ENCODE measurements around the gene CSPG5.
A peak's percentile ranks its signal among the peaks of the same experiment; 100 is the strongest.

Gene CSPG5

GRCh38 chr3:47578119-47578632 is 489 bp downstream of the CSPG5 start:
- TF ChIP-seq, protein P1, sequence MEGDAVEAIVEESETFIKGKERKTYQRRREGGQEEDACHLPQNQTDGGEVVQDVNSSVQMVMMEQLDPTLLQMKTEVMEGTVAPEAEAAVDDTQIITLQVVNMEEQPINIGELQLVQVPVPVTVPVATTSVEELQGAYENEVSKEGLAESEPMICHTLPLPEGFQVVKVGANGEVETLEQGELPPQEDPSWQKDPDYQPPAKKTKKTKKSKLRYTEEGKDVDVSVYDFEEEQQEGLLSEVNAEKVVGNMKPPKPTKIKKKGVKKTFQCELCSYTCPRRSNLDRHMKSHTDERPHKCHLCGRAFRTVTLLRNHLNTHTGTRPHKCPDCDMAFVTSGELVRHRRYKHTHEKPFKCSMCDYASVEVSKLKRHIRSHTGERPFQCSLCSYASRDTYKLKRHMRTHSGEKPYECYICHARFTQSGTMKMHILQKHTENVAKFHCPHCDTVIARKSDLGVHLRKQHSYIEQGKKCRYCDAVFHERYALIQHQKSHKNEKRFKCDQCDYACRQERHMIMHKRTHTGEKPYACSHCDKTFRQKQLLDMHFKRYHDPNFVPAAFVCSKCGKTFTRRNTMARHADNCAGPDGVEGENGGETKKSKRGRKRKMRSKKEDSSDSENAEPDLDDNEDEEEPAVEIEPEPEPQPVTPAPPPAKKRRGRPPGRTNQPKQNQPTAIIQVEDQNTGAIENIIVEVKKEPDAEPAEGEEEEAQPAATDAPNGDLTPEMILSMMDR (IDR thresholded peaks at IDR 0.05), result no peak
- no peak for TF ChIP-seq ZFX (IDR thresholded peaks at IDR 0.05; ENCODE audit: borderline replicate concordance)
- H3K27ac ChIP-seq, result peak overlapping the region; percentile 27; the same call in 1 of the 2 replicates

GRCh38 chr3:47577583-47578118 is 1.0 kb downstream of the CSPG5 start:
- peak overlapping the region; percentile 27; the same call in 1 of the 2 replicates for H3K27ac ChIP-seq
- TF ChIP-seq, protein P1 (IDR thresholded peaks at IDR 0.05), result no peak
- no peak for TF ChIP-seq ZFX (IDR thresholded peaks at IDR 0.05; ENCODE audit: borderline replicate concordance)

DNA sequence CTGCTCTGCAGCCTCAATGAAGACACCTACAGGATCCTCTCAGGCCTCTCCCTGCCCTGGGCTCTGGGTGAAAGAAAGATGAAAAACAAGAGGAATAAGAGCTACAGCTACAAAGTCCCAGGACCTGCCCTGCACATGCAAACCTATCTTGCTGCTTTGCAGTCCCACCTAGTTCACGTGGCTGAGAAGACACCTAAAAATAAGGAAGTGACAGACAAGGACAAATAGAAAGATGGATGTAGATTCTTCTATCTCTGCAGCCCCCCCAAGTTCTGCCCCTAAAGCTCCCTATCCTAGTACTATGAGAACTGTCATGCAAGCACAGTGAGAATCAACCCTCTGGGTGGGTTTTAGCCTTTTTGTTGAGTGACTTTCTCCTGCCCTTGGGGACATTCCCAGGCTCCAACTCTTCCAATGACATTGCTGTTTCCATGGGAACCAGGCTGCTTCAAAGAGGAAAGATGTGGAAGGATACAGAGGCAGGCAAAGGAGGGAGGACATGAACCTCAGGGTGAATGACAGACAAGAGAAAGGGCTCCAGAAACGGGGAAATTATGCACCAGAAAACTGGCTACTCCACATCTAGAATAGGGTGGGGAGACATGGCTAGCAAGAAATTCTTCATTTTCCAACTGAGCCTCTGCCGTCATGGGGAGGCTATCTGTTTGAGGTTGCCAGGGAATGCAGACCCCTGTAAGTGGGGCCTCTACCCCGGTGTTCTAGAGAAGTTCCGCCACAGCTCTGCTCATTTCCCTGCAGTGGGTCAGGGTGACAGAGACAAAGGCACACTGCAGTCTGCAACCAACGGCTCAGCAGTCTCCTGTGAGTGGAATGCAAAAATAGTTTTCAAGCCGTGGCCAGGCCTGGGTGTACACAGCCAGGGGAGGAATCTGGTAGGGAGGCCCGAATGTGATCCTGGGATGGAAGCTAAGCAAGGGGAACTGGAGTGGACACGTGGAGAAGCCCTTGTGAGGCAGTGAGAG is 5.2 kb downstream of the CSPG5 start:
- TF ChIP-seq ZFX (IDR thresholded peaks at IDR 0.05; ENCODE audit: borderline replicate concordance), result no peak
- TF ChIP-seq, protein P1 (IDR thresholded peaks at IDR 0.05), result no peak
- H3K27ac ChIP-seq, result no peak overlapping the region

DNA sequence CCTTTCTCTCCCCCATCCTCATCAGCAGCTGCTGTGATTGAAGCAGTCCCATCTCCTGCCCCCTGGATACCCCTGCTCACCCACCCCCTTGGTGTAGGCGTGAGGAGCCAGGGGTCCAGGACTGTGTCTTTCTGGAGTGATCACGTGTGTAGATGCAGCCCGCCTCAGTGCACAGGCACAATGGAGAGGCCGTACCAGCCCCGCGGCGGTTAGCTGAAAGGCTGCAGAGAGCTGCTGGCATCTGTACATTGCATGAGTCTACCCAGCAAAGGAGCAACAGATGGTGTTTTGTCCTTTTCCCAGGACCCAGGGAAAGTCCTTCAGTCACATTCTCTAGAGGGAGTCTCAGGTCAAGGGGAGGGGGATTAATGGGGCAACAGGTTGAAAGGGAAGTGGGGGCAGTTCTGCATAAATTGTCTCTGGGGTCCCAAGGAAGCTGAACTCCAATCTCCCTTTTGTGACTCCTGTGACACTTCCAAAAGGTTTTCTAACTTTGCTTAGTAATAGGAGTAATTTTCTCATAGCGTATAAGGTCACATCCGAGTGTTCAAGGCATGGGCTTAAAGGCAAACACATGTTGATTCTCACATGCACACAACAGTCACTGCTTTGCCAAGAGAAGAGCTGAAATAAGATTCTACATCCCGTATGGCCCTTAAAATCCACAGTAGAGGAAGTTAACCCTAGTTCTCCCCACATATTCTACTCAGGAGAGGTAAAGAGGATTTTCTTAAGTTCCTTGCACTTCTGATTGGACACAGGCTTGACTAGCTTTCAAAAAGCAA is 7.1 kb downstream of the CSPG5 start:
- no peak overlapping the region for H3K27ac ChIP-seq
- TF ChIP-seq ZFX (IDR thresholded peaks at IDR 0.05; ENCODE audit: borderline replicate concordance), result no peak
- TF ChIP-seq, protein P1 (IDR thresholded peaks at IDR 0.05), result no peak

- TF ChIP-seq, protein P1 (IDR thresholded peaks at IDR 0.05), result no peak
- TF ChIP-seq ZFX (IDR thresholded peaks at IDR 0.05; ENCODE audit: borderline replicate concordance), result no peak
- no peak overlapping the region for H3K27ac ChIP-seq
Measured at GRCh38 chr3:47568901-47569300, 9.8 kb downstream of the CSPG5 start.

- no peak overlapping the region for H3K27ac ChIP-seq
- TF ChIP-seq, protein P1 (IDR thresholded peaks at IDR 0.05), result no peak
- no peak for TF ChIP-seq ZFX (IDR thresholded peaks at IDR 0.05; ENCODE audit: borderline replicate concordance)
Measured at GRCh38 chr3:47567149-47567548, 11.5 kb downstream of the CSPG5 start.
